ENCODE measurements around the gene SERPINC1. TPM values are rescaled to one million over a fixed set of nuclear protein-coding genes. Genes with fewer than 3 reads are reported as not detected.

The SERPINC1 gene
- total RNA-seq, 1 donor from 2014 or later, result not detected

- FAIRE-seq (no peak), DNase-seq (ENCODE audit: low read depth) (no peak)
- H3K36me3 Mint-ChIP-seq (ENCODE audit: low read depth, unreplicated experiment), result peaks cover 45% of the 10 kb centered on the region
- H3K9ac ChIP-seq (ENCODE audit: low read length), result peak overlapping the region; percentile 95
- H3K4me3 Mint-ChIP-seq (ENCODE audit: unreplicated experiment), result peak overlapping the region; percentile 99
- H3K79me2 ChIP-seq (ENCODE audit: insufficient read depth, low read length), result peaks cover 44% of the 10 kb centered on the region
- peaks cover 41% of the 10 kb centered on the region for H3K36me3 ChIP-seq (ENCODE audit: insufficient read depth, low read length)
- no peaks in the 10 kb centered on the region for H3K27me3 Mint-ChIP-seq (ENCODE audit: low read depth, unreplicated experiment)
- no peaks in the 10 kb centered on the region for H3K9me3 ChIP-seq (ENCODE audit: insufficient read depth, low read depth, low read length)
- no peaks in the 10 kb centered on the region for H3K27me3 ChIP-seq (ENCODE audit: insufficient read depth, low read length)
- H3K27ac ChIP-seq (ENCODE audit: low read depth, low read length), result peak overlapping the region; percentile 7
- H3K4me1 ChIP-seq (ENCODE audit: insufficient read depth, low read length), result peaks cover 6% of the 10 kb centered on the region
- no peaks in the 10 kb centered on the region for H3K9me3 Mint-ChIP-seq (ENCODE audit: unreplicated experiment)
- peak overlapping the region; percentile 99 for H3K27ac Mint-ChIP-seq (ENCODE audit: unreplicated experiment)
- H2AFZ ChIP-seq (ENCODE audit: low read depth, low read length), result no peak overlapping the region
- TF ChIP-seq, protein P1, sequence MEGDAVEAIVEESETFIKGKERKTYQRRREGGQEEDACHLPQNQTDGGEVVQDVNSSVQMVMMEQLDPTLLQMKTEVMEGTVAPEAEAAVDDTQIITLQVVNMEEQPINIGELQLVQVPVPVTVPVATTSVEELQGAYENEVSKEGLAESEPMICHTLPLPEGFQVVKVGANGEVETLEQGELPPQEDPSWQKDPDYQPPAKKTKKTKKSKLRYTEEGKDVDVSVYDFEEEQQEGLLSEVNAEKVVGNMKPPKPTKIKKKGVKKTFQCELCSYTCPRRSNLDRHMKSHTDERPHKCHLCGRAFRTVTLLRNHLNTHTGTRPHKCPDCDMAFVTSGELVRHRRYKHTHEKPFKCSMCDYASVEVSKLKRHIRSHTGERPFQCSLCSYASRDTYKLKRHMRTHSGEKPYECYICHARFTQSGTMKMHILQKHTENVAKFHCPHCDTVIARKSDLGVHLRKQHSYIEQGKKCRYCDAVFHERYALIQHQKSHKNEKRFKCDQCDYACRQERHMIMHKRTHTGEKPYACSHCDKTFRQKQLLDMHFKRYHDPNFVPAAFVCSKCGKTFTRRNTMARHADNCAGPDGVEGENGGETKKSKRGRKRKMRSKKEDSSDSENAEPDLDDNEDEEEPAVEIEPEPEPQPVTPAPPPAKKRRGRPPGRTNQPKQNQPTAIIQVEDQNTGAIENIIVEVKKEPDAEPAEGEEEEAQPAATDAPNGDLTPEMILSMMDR (IDR thresholded peaks at IDR 0.05; ENCODE audit: insufficient read depth, low read depth, low read length), result no peak
- TF ChIP-seq EZH2 (IDR thresholded peaks at IDR 0.05; ENCODE audit: insufficient read depth, low read length), result no peak
- peak overlapping the region; percentile 98 for H3K4me3 ChIP-seq (ENCODE audit: insufficient read depth, low read depth, low read length)
- H3K4me1 Mint-ChIP-seq (ENCODE audit: low read depth, unreplicated experiment), result peaks cover 25% of the 10 kb centered on the region
- peak overlapping the region; percentile 87 for H3K4me2 ChIP-seq (ENCODE audit: low read length)
- peaks cover 63% of the 10 kb centered on the region for H4K20me1 ChIP-seq (ENCODE audit: insufficient read depth, low read length)
Measured at GRCh38 chr1:173865468-173866164, 51.5 kb downstream of the SERPINC1 start.

DNA sequence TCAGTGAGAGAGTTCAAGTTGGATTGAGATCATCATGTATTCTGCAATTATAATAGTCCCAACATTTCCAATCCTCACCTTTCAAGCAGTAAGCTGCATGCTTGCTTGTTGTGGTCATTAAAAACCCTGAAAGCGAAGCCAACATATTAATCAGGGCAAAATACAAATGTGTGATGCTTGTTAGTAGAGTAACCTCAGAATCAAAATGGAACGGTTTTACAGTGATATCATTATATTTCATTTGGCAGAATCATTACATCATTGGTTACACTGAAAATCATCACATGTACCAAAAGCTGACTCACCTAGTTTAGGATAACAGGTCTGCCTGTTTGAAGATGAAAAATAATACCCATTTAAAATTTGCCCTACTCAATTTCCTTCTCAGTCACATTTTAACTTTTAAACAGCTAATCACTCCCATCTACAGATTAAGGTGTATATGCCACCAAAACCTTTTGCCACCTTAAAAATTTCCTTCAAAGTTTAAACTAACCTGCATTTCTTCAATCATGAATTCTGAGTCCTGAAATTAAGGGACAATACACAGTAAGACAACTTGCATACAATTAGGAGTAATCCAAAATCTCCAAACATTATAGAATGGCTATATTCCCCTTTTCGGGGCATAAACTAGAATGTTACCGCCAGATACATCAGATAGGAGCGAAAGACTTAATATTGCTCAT, 52.8 kb downstream of the SERPINC1 start:
- H3K27ac ChIP-seq (ENCODE audit: low read depth, low read length), result peak overlapping the region; percentile 36
- no peaks in the 10 kb centered on the region for H3K27me3 ChIP-seq (ENCODE audit: insufficient read depth, low read length)
- peak; percentile 35 for DNase-seq (ENCODE audit: low read depth)
- peak overlapping the region; percentile 95 for H3K9ac ChIP-seq (ENCODE audit: low read length)
- peak overlapping the region; percentile 99 for H3K4me3 Mint-ChIP-seq (ENCODE audit: unreplicated experiment)
- no peak for FAIRE-seq
- H3K27me3 Mint-ChIP-seq (ENCODE audit: low read depth, unreplicated experiment), result no peaks in the 10 kb centered on the region
- H3K4me1 Mint-ChIP-seq (ENCODE audit: low read depth, unreplicated experiment), result peaks cover 22% of the 10 kb centered on the region
- peaks cover 6% of the 10 kb centered on the region for H3K4me1 ChIP-seq (ENCODE audit: insufficient read depth, low read length)
- TF ChIP-seq, protein P1 (IDR thresholded peaks at IDR 0.05; ENCODE audit: insufficient read depth, low read depth, low read length), result no peak
- TF ChIP-seq EZH2 (IDR thresholded peaks at IDR 0.05; ENCODE audit: insufficient read depth, low read length), result no peak
- peaks cover 63% of the 10 kb centered on the region for H4K20me1 ChIP-seq (ENCODE audit: insufficient read depth, low read length)
- H3K36me3 Mint-ChIP-seq (ENCODE audit: low read depth, unreplicated experiment), result peaks cover 45% of the 10 kb centered on the region
- H3K27ac Mint-ChIP-seq (ENCODE audit: unreplicated experiment), result peak overlapping the region; percentile 74
- peaks cover 43% of the 10 kb centered on the region for H3K79me2 ChIP-seq (ENCODE audit: insufficient read depth, low read length)
- H2AFZ ChIP-seq (ENCODE audit: low read depth, low read length), result no peak overlapping the region
- peak overlapping the region; percentile 87 for H3K4me2 ChIP-seq (ENCODE audit: low read length)
- H3K36me3 ChIP-seq (ENCODE audit: insufficient read depth, low read length), result peaks cover 45% of the 10 kb centered on the region
- no peaks in the 10 kb centered on the region for H3K9me3 Mint-ChIP-seq (ENCODE audit: unreplicated experiment)
- H3K4me3 ChIP-seq (ENCODE audit: insufficient read depth, low read depth, low read length), result peak overlapping the region; percentile 98
- no peaks in the 10 kb centered on the region for H3K9me3 ChIP-seq (ENCODE audit: insufficient read depth, low read depth, low read length)
